Cardiac fibroblast (primary cell): ENCODE results near the gene MRPL45.
A peak's percentile ranks its signal among the peaks of the same experiment; 100 is the strongest.
"Not testable (repeated sequence)": the region's sequence is repeated elsewhere in the genome, so short reads cannot be mapped to it uniquely, and the experiment has no call there.

Source experiments
- DNase-seq, 2 donors: peaks; one replicate each; pipeline versions ENCODE4 v3.0.0 to v3.0.0-alpha.2; 2010; ENCODE audit warnings: low read depth in 2 of 2
- H3K4me3 ChIP-seq, 2 donors: replicated peaks in 1 of 2; 1 replicate in 1 of 2; 2 replicates in 1 of 2; pipeline ENCODE4 v1.5.1; 2011; ENCODE audit warnings: low read depth in 2 of 2, low read length in 2 of 2, mild to moderate bottlenecking in 2 of 2, moderate library complexity in 1 of 2
- TF ChIP-seq, protein P1 (sequence below): IDR thresholded peaks from one replicate; pipeline ENCODE4 v1.5.1; 2011; ENCODE audit warnings: low read depth, mild to moderate bottlenecking, low read length, inconsistent platforms

Gene MRPL45

DNA sequence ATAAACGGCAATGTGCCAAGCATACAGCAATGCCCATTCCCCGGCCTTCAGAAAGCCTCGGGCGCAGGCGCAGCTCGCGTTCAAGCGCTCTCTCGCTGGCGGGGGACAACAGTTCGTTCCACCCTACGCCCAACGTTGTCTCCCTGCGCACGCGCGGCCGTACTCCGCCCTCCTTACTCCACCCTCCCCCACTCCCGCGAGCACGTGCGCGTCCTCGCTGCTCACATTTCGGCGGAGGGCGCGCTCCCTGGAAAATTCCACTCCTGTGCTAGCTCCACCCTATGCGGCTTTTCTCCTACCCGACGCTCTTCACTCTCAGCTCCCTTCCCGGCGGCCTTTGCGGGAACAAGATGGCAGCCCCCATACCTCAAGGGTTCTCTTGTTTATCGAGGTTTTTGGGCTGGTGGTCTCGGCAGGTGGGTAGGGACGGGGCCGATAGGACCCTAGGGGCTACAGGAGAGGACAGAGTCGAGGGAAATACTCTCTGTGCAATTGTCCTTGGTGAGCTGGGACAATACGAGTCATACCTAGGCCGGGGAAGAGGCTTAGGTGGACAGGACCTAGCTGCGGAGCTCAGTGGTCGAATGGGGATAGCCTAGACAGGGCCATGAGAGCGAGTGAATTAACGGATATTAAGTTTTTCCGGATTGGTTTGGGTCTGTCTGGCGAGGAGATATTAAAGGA, at the start of gene MRPL45:
TSS of gene MRPL45 (plus strand) at position 335 of the 684 bp plus-strand sequence. CDS start at position 351, 16 bp downstream.
- peak within 1 kb of the TSS; percentile 56 to 61 for H3K4me3 ChIP-seq

DNA sequence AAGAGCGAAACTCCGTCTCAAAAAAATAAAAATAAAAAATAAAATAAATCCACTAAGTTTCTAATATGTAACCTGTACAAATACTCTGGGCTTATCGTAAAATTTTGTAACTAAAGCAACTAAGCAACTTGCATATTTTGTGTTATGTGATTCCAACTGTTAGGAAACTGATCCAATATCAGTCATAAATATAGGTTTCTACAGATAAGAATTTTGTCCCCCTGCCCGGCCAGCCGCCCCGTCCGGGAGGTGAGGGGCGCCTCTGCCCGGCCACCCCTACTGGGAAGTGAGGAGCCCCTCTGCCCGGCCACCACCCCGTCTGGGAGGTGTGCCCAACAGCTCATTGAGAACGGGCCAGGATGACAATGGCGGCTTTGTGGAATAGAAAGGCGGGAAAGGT, 43.8 kb upstream of the MRPL45 start:
- H3K4me3 ChIP-seq, DNase-seq: not testable (repeated sequence)

More for the DNA sequence above, at the start of gene MRPL45:
- peak; percentile 97 to 98 for DNase-seq

DNA sequence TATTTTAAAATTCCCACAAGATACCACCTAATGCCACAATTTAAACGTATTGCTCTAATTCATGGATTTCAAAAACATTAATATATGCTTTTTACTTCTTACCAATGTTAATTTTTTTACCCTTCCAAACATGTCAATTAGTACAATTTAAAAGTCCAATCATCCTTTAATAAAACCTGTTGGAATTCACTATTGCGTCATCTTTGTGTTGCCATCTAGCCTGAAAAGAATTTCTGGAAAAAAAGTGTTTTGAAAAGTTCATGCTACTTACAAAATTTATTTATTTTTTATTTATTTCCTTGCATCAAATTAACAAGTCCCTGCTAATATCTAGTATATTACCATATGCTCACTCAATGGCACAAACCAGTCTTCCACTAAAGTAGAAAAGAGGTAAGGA, 42.6 kb upstream of the MRPL45 start:
- not testable (repeated sequence) for DNase-seq, H3K4me3 ChIP-seq

DNA sequence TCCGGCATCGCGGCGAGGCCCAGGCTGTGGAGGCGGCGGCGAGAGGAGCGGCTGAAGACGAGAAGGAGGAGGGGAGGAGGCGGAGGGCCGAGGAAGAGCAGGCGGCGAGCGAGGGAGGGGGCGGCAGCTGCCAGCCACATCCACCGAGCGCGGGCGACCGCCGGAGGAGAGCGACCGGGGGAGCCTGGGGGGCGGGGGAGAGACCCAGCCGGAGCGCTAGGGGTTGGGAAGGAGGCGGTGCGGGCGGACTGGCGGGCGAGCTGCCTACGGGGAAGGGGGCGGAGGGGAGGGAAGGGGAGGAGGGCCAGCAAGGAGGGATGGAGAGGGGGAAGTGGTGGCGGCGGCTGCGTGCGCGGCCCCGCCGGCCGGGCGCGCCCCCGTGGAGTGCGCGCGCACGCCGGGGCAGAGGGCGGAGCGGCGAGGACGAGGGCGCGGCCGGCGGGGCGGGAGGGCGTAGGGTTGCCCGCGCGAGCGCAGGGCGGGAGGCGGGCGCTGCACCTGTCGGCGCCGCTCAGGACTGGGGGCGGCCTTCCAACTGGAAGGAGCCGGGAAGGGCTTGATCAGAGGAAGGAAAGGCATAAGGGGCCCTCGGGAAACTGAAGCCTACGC, 39.9 kb upstream of the MRPL45 start:
- peak; percentile 74 to 89 for DNase-seq
- H3K4me3 ChIP-seq, result peak overlapping the region; percentile 30 to 48

DNA sequence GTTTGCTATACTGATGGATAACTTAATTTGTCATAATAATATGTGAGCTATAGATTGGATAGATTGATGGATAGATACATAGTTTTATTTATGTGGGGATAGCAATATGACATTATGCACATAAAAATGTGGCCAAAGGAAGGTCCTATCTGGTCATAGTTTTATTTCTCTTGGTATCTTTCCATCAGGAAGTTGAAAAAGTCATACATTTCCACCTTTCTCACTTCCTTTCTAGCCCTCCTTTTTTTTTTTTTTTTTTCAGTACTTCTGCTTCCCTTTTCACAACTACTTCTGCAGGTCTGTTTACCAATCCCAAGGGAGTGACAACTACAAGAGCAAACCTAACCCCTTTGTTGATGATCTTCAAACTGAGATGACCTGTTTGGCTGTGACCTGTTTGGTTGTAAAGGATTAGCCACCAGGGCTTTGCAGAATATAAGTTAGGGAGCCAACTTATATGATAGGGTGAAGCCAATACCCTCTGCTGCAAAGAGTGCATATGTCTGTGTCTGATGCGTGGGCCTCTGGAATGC, 30.9 kb upstream of the MRPL45 start:
- H3K4me3 ChIP-seq, DNase-seq: not testable (repeated sequence)

DNA sequence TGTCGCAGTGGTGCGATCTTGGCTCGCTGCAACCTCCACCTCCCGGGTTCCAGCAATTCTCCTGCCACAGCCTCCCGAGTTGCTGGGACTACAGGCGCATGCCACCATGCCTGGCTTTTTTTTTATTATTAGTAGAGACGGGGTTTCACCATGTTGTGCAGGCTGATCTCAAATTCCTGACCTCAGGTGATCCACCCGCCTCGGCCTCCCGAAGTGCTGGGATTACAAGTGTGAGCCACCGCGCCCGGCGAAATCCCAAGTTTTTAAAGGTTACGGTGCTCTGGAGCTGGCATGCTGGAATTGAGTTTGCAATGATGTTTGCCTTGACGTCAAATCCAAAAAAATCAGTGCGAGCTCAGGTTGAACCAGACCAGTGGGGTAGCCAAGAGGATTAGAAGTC, 30.4 kb upstream of the MRPL45 start:
- not testable (repeated sequence) for H3K4me3 ChIP-seq, DNase-seq

DNA sequence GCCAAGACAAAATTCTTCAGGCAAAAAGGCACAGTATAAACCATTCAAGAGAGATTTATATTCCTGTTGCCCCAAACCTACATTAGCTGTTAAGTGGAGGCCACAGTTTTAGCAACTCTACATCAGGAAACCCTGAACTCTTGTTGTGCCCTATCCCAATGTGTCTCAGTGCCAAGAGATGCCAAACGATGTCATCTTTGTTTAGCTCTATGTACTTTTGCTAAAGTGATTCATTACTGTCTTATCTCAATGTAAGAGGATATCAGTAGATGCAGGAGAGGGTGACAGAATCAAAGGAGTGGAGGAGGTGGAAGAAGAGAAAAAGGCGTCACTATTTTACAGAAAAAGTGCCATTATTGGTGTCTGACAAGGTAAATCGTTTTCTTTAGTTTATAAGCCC, 28.8 kb upstream of the MRPL45 start:
- DNase-seq, H3K4me3 ChIP-seq: not testable (repeated sequence)

DNA sequence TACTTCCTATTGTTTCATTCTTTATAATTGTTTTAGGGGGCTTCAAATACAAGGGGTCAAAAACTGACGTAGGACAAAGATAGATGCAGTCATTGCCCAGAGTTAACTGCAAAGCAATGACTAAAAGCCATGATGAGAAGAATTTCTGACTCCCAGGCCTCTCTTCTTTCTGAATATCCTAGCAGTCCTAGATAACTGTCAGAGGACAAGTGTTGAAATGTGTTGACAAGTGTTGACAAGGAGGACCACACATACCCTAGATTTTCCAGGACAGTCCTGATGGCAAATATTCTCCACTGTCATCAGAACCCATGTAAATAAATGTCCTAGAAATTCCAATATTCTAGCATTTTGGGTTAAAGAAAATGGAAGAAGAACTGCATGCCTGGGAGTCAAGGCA, 27.9 kb upstream of the MRPL45 start:
- H3K4me3 ChIP-seq, DNase-seq: not testable (repeated sequence)

DNA sequence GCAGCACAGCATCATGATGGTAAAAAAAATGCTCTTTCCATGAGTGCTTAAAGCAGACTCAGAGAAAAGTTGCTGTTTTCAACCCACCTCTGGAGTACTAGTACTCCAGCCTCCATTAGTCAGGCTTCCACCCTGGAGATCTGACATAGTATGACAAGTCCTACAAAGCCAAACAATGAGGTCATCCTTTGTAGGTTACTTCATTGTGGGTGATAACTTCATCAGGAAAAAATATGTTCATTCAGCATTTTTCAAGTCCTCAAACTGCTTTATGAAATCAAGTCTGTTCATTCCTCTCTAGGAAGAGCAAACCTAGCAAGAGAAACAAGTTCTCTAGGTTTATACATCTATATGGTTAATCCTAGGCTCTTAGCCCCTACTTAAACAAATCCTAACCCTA, 27.4 kb upstream of the MRPL45 start:
- H3K4me3 ChIP-seq, result not testable (repeated sequence)
- DNase-seq, result peak in 1 of 2 donors; percentile 38

DNA sequence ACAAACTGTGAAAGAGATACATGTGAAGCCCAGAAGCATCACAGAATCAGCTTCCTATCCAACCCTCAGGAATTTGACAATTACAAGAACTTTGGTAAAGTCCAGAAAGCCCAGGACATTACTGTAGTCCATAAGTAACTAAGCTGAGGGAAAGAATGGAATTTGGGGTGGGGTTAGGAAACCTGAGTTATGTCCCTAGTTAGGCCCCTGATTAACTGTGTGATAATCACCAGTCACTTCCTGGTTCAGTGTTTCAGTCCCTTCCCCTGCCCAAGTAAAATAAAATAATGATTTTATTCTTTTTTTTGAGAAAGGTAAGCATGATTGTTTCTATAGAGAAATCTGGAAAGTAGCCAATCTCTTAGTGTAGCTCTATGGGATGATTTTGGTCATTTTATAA, 11.0 kb upstream of the MRPL45 start:
- not testable (repeated sequence) for H3K4me3 ChIP-seq
- DNase-seq, result peak in 1 of 2 donors; percentile 5

DNA sequence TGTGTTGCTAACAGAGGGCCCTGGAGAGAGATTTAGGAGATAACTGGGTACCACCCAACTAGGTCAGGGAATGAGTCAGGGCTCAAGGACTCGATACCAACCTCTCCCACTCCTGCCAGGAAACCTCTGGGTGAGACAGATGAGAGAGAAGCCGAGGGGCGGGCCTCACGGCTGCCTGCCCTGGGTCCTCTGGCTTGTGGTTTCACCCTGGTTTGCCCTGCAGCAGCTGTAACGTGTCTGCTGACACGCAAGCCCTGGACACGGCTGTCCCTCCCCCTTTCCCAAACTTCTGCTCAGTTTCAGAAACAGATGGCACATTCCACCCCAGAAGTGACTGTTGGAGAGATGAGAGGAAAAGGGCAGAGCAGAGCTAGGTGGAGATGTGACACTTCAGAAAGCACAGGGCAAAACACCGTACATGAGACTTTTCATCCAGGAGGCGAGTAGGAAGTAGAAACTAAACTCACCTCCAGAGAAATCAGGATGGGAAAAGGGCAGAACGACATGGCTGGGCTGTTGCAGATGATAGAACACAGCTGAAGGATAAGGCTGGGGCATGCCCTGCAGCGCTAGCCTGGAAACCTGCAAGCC, 10.4 kb upstream of the MRPL45 start:
- peak; percentile 49 to 76 for DNase-seq
- not testable (repeated sequence) for H3K4me3 ChIP-seq

DNA sequence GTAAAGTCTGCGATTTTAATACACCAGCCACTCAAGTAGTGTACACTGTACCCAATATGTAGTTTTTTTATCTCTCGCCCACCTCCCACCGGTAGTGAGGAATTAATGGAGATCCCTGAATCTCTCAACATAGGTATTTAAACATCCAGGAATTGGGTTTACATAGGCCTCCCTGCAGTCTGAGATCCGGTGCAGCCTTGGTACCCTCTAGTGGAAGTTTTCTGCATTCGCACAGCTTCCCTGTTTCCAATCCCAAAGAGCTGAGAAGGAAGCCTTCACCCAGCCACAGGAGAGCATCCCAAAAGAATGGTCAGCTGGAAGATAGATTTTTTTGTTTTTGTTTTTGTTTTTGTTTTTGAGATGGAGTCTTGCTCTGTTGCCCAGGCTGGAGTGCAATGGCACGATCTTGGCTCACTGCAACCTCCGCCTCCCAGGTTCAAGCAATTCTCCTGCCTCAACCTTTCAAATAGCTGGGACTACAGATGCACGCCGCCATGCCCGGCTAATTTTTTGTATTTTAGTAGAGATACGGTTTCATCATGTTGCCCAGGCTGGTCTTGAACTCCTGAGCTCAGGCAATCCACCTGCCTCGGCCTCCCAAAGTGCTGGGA, 8.6 kb upstream of the MRPL45 start:
- peak; percentile 32 to 49 for DNase-seq
- H3K4me3 ChIP-seq, result not testable (repeated sequence)
- TF ChIP-seq, protein P1, sequence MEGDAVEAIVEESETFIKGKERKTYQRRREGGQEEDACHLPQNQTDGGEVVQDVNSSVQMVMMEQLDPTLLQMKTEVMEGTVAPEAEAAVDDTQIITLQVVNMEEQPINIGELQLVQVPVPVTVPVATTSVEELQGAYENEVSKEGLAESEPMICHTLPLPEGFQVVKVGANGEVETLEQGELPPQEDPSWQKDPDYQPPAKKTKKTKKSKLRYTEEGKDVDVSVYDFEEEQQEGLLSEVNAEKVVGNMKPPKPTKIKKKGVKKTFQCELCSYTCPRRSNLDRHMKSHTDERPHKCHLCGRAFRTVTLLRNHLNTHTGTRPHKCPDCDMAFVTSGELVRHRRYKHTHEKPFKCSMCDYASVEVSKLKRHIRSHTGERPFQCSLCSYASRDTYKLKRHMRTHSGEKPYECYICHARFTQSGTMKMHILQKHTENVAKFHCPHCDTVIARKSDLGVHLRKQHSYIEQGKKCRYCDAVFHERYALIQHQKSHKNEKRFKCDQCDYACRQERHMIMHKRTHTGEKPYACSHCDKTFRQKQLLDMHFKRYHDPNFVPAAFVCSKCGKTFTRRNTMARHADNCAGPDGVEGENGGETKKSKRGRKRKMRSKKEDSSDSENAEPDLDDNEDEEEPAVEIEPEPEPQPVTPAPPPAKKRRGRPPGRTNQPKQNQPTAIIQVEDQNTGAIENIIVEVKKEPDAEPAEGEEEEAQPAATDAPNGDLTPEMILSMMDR, result peak; percentile 24

DNA sequence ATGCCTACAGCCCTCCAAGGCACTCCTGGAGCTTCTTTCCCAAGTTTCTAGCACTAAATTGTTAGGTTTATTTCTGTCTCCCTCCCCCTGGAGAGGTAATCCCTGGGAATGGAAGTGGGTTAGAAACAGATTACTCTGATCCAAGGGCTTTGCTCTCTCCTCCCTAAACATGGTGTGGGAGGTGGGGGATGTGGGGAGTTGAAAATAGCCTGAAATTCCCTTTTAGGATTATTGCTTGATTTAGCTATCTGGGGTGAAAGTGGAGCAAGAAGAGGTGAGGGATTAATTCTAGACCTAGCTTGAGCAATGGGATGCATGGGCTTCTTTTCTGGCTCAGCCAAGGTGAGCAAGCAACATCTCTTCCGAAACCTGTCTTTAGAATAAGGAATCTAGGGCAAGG, 7.2 kb upstream of the MRPL45 start:
- H3K4me3 ChIP-seq, DNase-seq: not testable (repeated sequence)

DNA sequence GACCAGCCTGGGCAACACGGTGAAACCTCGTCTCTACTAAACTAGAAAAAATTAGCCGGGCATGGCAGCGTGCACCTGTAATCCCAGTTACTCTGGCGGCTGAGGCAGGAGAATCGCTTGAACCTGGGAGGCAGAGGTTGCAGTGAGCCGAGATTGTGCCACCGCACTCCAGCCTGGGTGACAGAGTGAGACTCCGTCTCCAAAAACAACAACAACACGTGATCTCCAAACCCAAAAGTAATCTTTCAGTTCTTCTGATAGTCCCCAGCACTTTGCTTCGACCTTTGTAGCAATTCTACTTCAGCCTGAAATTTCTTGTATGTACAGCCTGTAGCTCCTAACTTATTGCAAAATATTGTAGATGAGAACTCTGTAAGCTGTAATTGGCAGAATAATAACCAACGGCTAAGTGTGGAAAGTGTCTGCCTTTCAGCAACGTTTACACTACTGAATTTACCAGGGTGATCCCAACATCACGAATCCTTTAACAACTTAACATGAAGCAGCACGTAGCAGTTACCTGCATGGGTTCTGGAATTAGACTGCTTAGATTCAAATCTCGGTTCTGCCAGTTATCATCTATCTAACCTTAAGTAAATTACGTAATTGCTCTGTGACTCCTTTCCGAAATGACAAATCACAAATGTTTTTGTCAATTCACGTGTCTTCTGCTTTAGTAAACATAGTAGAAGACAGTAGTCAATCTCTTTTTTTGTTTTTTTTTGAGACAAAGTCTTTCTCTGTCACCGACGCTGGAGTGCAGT, 1.2 kb upstream of the MRPL45 start:
- peak in 1 of 2 donors; percentile 10 for DNase-seq
- not testable (repeated sequence) for H3K4me3 ChIP-seq
